Activated T-cell treated with anti-CD3 and anti-CD28 coated beads for 4 hours (primary cell): ENCODE measurements around the gene ACOT7.

ENCODE experiments used
- DNase-seq: peaks from one replicate; pipeline ENCODE4 v3.0.0-alpha.2; 2020

The ACOT7 gene

GRCh38 chr1:6261615-6261995 lies 132.0 kb downstream of the ACOT7 start:
- DNase-seq: no peak

GRCh38 chr1:6260961-6261614 lies 132.5 kb downstream of the ACOT7 start, which contains the start of gene GPR153:
Gene GPR153, minus strand, starts transcription at chr1:6261098. Its CDS starts 6,193 bp downstream, at chr1:6254905.
- DNase-seq: peak; percentile 42

GRCh38 chr1:6260433-6260934 lies 133.1 kb downstream of the ACOT7 start:
- no peak for DNase-seq

- peak; percentile 73 for DNase-seq
Measured at GRCh38 chr1:6259491-6260362, 133.8 kb downstream of the ACOT7 start.

- DNase-seq: no peak
Measured at GRCh38 chr1:6258675-6259074, 134.9 kb downstream of the ACOT7 start.

GRCh38 chr1:6257541-6258069 lies 136.0 kb downstream of the ACOT7 start:
- no peak for DNase-seq

- no peak for DNase-seq
Measured at GRCh38 chr1:6256645-6257044, 136.9 kb downstream of the ACOT7 start.

- DNase-seq: no peak
Measured at GRCh38 chr1:6254691-6255090, 138.9 kb downstream of the ACOT7 start.

- no peak for DNase-seq
Measured at GRCh38 chr1:6253380-6253779, 140.2 kb downstream of the ACOT7 start.

- DNase-seq: no peak
Measured at GRCh38 chr1:6252374-6252710, 141.2 kb downstream of the ACOT7 start.

GRCh38 chr1:6251681-6252373 lies 141.7 kb downstream of the ACOT7 start:
- DNase-seq: no peak

- DNase-seq: no peak
Measured at GRCh38 chr1:6251233-6251632, 142.3 kb downstream of the ACOT7 start.

GRCh38 chr1:6249739-6250689 lies 143.6 kb downstream of the ACOT7 start:
- no peak for DNase-seq

- no peak for DNase-seq
Measured at GRCh38 chr1:6248932-6249738, 144.4 kb downstream of the ACOT7 start.

- no peak for DNase-seq
Measured at GRCh38 chr1:6248161-6248776, 145.3 kb downstream of the ACOT7 start.

- no peak for DNase-seq
Measured at GRCh38 chr1:6247651-6248050, 145.9 kb downstream of the ACOT7 start.

- DNase-seq: peak; percentile 74
Measured at GRCh38 chr1:6246497-6247467, 146.8 kb downstream of the ACOT7 start.

GRCh38 chr1:6245869-6246496 lies 147.6 kb downstream of the ACOT7 start:
- no peak for DNase-seq
